ENCODE results near the gene GPC3. TPM values are rescaled to one million over a fixed set of nuclear protein-coding genes. Genes with fewer than 3 reads are reported as not detected.

The GPC3 gene
- total and polyA plus RNA-seq, 2 of the 4 experiments (the other 2 are of a cell fraction), result not detected

GRCh38 chrX:133922390-133922771 is 63.0 kb downstream of the GPC3 start:
- no TSS peak for BruUV-seq (replicated peaks)
- intact Hi-C loops (cut with micrococcal nuclease), result loop anchor here (1.0 kb wide), 1 partner anchor 130 kb away; no protein-coding TSS in a partner anchor
- Histone ChIP-seq H2AK9ac (replicated peaks; ENCODE audit: low read depth, low read length, poor library complexity) (no peak overlapping the region), H2AK5ac (ENCODE audit: low read depth, low read length) (no peak overlapping the region), H4K5ac (ENCODE audit: low read depth, low read length) (no peak overlapping the region), H2BK5ac (ENCODE audit: low read depth, low read length, poor library complexity, severe bottlenecking) (no peak overlapping the region), H4K91ac (ENCODE audit: insufficient read depth, low read depth, low read length) (no peak overlapping the region), H3K18ac (ENCODE audit: low read depth, low read length) (no peak overlapping the region), H3K4me3 (ENCODE audit: insufficient read depth, low read depth, low read length) (no peak overlapping the region), H3K4me1 (ENCODE audit: control insufficient read depth, insufficient read depth, low read length) (no peaks in the 10 kb centered on the region), H3K4ac (ENCODE audit: low read depth, low read length) (no peak overlapping the region), H3K23ac (ENCODE audit: low read depth, low read length) (no peak overlapping the region), H4K20me1 (ENCODE audit: insufficient read depth, low read length) (no peaks in the 10 kb centered on the region), H3K9me1 (ENCODE audit: insufficient read depth, low read length) (no peaks in the 10 kb centered on the region), H2BK120ac (ENCODE audit: low read depth, low read length) (no peak overlapping the region), H2AFZ (replicated peaks; ENCODE audit: low read length, poor library complexity) (no peak overlapping the region), H2BK15ac (ENCODE audit: low read depth, low read length) (no peak overlapping the region), H2BK20ac (ENCODE audit: low read depth, low read length) (no peak overlapping the region), H3K56ac (ENCODE audit: extremely low read depth, insufficient read depth, low read length) (no peak overlapping the region), H3K9me3 (ENCODE audit: control insufficient read depth, insufficient read depth, low read length) (no peaks in the 10 kb centered on the region), H3K36me3 (ENCODE audit: control insufficient read depth, insufficient read depth, low read length) (no peaks in the 10 kb centered on the region), H3K27ac (ENCODE audit: insufficient read depth, low read length) (no peak overlapping the region), H3K9ac (ENCODE audit: low read depth, low read length) (no peak overlapping the region), H3K4me2 (ENCODE audit: low read depth, low read length) (no peak overlapping the region), H3K27me3 (ENCODE audit: control insufficient read depth, insufficient read depth, low read length) (no peaks in the 10 kb centered on the region; the same call in 1 of the 2 replicates), H3K79me1 (ENCODE audit: low read depth in 1 of 2, low read length in 2 of 2) (no peaks in the 10 kb centered on the region), H4K8ac (ENCODE audit: low read depth in 2 of 2, low read length in 2 of 2) (no peak overlapping the region), H3K14ac (replicated peaks; ENCODE audit: low read depth, low read length) (no peak overlapping the region)
- TF ChIP-seq USF2 (IDR thresholded peaks at IDR 0.05; ENCODE audit: low read depth, low read length), result no peak
- TF ChIP-seq NFE2L2 (IDR thresholded peaks at IDR 0.05; ENCODE audit: low read depth, low read length), result no peak
- TF ChIP-seq RCOR1 (IDR thresholded peaks at IDR 0.05; ENCODE audit: insufficient replicate concordance, low read length), result no peak
- TF ChIP-seq POLR2A (IDR thresholded peaks at IDR 0.05; ENCODE audit: low read depth, low read length), result no peak
- no peak for TF ChIP-seq CTCF (conservative IDR thresholded peaks at IDR 0.05; ENCODE audit: low read depth, low read length)
- no peak for TF ChIP-seq SMC3 (IDR thresholded peaks at IDR 0.05; ENCODE audit: low read depth, low read length)
- no peak for TF ChIP-seq BHLHE40 (IDR thresholded peaks at IDR 0.05; ENCODE audit: low read depth, low read length)
- in situ Hi-C loops (cut with MboI; ENCODE audit: low sequenced_read_pairs), result no loop called here
- DNase-seq, result no peak
- ChIA-PET CTCF (interaction anchor here (0.6 to 1.7 kb wide), 2 partner anchors 10 to 130 kb away, joined by 3 to 4 read pairs; no protein-coding TSS in a partner anchor), POLR2A (ENCODE audit: unreplicated experiment) (no interaction called here)
- no CpG with 5 or more reads among the region's 2 CpGs for WGBS, 2 experiments (ENCODE audit: extremely low coverage in 2 of 2, insufficient read length in 1 of 2)
- ATAC-seq (ENCODE audit: low read depth), result no peak
- dilution Hi-C loops (cut with HindIII; ENCODE audit: low sequenced_read_pairs, unreplicated experiment), result no loop called here

All from IMR-90 (cell line).